Panc1 (cell line): Measurements from ENCODE around the gene AHDC1. TPM values are rescaled to one million over a fixed set of nuclear protein-coding genes. Genes with fewer than 3 reads are reported as not detected.
A peak's percentile ranks its signal among the peaks of the same experiment; 100 is the strongest.

ENCODE experiments used
- ATAC-seq: fragments of 200-7000 bp; cut with Tn5 transposase; 2 replicates; pipeline ENCODE4 v1.9.1; 2020; ENCODE audit warnings: mild to moderate bottlenecking, moderate library complexity
- BruUV-seq: library from RNA; stranded (reverse); fragments of 400-500 nt; replicated peaks from 2 replicates; lab custom pipeline; 2021; lab: Mats Ljungman, UMichigan
- CTCF ChIA-PET: fragments of 300-600 bp; sonication (Branson Sonifier 250); formaldehyde crosslinking; loops from one replicate; lab custom pipeline; 2022; ENCODE audit warnings: antibody characterized with exemption; lab: Charles Lee
- POLR2A ChIA-PET: fragments of 300-600 bp; sonication (Branson Sonifier 250); formaldehyde crosslinking; loops from one replicate; lab custom pipeline; 2022; ENCODE audit warnings: antibody characterized with exemption; lab: Charles Lee
- DNase-seq: peaks from one replicate; pipeline ENCODE4 v3.0.0-alpha.2; 2010; ENCODE audit warnings: low read depth, low spot score
- H3K27ac ChIP-seq: 2 replicates; pipeline ENCODE4 v1.5.1; 2011; ENCODE audit warnings: mild to moderate bottlenecking, low read length, inconsistent platforms
- H3K27me3 ChIP-seq: fragments of 200-500 bp; sonication (Bioruptor generic); 2 replicates; pipeline ENCODE4 v1.6.0; 2014; ENCODE audit warnings: low read length, inconsistent platforms; ENCODE audit not compliant: control insufficient read depth, insufficient read depth
- H3K36me3 ChIP-seq: fragments of 200-500 bp; sonication (Bioruptor generic); 2 replicates; pipeline ENCODE4 v1.5.1; 2014; ENCODE audit warnings: inconsistent platforms, mild to moderate bottlenecking, low read length, moderate library complexity; ENCODE audit not compliant: control insufficient read depth, insufficient read depth
- H3K4me1 ChIP-seq: 2 replicates; pipeline ENCODE4 v1.5.1; 2011; ENCODE audit warnings: inconsistent platforms, mild to moderate bottlenecking, low read length, moderate library complexity; ENCODE audit not compliant: control insufficient read depth, insufficient read depth
- H3K4me3 ChIP-seq, 2 experiments: 2 replicates each; pipeline ENCODE4 v1.5.1; 2011 to 2012; ENCODE audit warnings: low read depth in 2 of 2, low read length in 2 of 2, mild to moderate bottlenecking in 2 of 2, inconsistent platforms in 1 of 2, moderate library complexity in 1 of 2
- H3K9me3 ChIP-seq: fragments of 200-500 bp; sonication (Bioruptor generic); 2 replicates; pipeline ENCODE4 v1.5.1; 2014; ENCODE audit warnings: low read depth, mild to moderate bottlenecking, inconsistent platforms, low read length, moderate library complexity; ENCODE audit not compliant: control insufficient read depth, insufficient read depth
- CTCF ChIP-seq: fragments of 450-650 bp; IDR thresholded peaks from 2 replicates; pipeline ENCODE4 v1.5.1; 2017; ENCODE audit warnings: mild to moderate bottlenecking
- POLR2AphosphoS5 ChIP-seq: IDR thresholded peaks from 2 replicates; pipeline ENCODE4 v1.6.1; 2012; ENCODE audit warnings: mild to moderate bottlenecking, low read depth, low read length, moderate library complexity
- REST ChIP-seq, 2 experiments: IDR thresholded peaks; 2 replicates each; pipeline ENCODE4 v1.6.1; 2011 to 2012; ENCODE audit warnings: low read depth in 2 of 2, control low read depth in 1 of 2, low read length in 1 of 2, mild to moderate bottlenecking in 1 of 2, moderate library complexity in 1 of 2; ENCODE audit not compliant: insufficient read depth in 1 of 2
- SIN3A ChIP-seq: IDR thresholded peaks from 2 replicates; pipeline ENCODE4 v1.6.1; 2012; ENCODE audit warnings: low read depth, mild to moderate bottlenecking, low read length, moderate library complexity, borderline replicate concordance; ENCODE audit not compliant: insufficient read depth
- TCF7L2 ChIP-seq: IDR thresholded peaks from 2 replicates; pipeline ENCODE4 v1.6.1; 2011; ENCODE audit warnings: mild to moderate bottlenecking, low read depth, low read length, inconsistent platforms
- in situ Hi-C: cut with HindIII; loops from 2 replicates; pipeline ENCODE4 v1.10.0; 2016; ENCODE audit warnings: low sequenced_read_pairs, low pct_unique_long_range_greater_than_20kb
- intact Hi-C: fragments of 100-400 bp; cut with micrococcal nuclease; formaldehyde crosslinking; loops from one replicate; pipeline ENCODE4 v1.10.0; 2022; ENCODE audit not compliant: unreplicated experiment
- total RNA-seq: library from RNA; stranded (reverse); gene quantifications from one replicate; pipeline ENCODE4 v1.2.1, GENCODE V29; 2021; ENCODE audit not compliant: unreplicated experiment

Gene AHDC1
- total RNA-seq, 1 experiment from 2014 or later = 47.1 TPM

- TF ChIP-seq CTCF = no peak
- TF ChIP-seq SIN3A = no peak
- no peak for TF ChIP-seq POLR2AphosphoS5
- no peak for TF ChIP-seq TCF7L2
- no peak for TF ChIP-seq REST (IDR thresholded peaks at IDR 0.05; ENCODE audit: insufficient read depth in 1 of 2, low read depth in 2 of 2, low read length in 1 of 2)
- Histone ChIP-seq H3K4me3 (no peak overlapping the region), H3K9me3 (no peaks in the 10 kb centered on the region), H3K4me1 (peaks cover 26% of the 10 kb centered on the region), H3K36me3 (peaks cover 2% of the 10 kb centered on the region; the same call in 1 of the 2 replicates), H3K27ac (no peak overlapping the region), H3K27me3 (no peaks in the 10 kb centered on the region)
- POLR2A ChIA-PET = no interaction called here
- in situ Hi-C loops = no loop called here
- CTCF ChIA-PET = interaction anchor here (0.7 kb wide), 1 partner anchor 114 kb away, joined by 5 read pairs; no protein-coding TSS in a partner anchor
- no peak for DNase-seq
- no peak for ATAC-seq
- intact Hi-C loops = no loop called here
- BruUV-seq = no TSS peak
Measured at GRCh38 chr1:27530192-27530591, 73.8 kb downstream of the AHDC1 start.

- Histone ChIP-seq H3K27me3 (no peaks in the 10 kb centered on the region), H3K27ac (peak overlapping the region; percentile 75; the same call in 1 of the 2 replicates), H3K9me3 (no peaks in the 10 kb centered on the region), H3K36me3 (no peaks in the 10 kb centered on the region), H3K4me1 (peaks cover 28% of the 10 kb centered on the region), H3K4me3 (no peak overlapping the region)
- no TSS peak for BruUV-seq
- no peak for ATAC-seq
- intact Hi-C loops (no loop called here), in situ Hi-C loops (no loop called here)
- no peak for DNase-seq
- POLR2A ChIA-PET = interaction anchor here (0.7 kb wide), 1 partner anchor 32 kb away, joined by 5 read pairs; no protein-coding TSS in a partner anchor
- CTCF ChIA-PET = no interaction called here
- no peak for TF ChIP-seq SIN3A
- no peak for TF ChIP-seq CTCF
- no peak for TF ChIP-seq TCF7L2
- no peak for TF ChIP-seq POLR2AphosphoS5
- no peak for TF ChIP-seq REST (IDR thresholded peaks at IDR 0.05; ENCODE audit: insufficient read depth in 1 of 2, low read depth in 2 of 2, low read length in 1 of 2)
Measured at GRCh38 chr1:27529704-27530018, 74.3 kb downstream of the AHDC1 start.
